ENCODE data around the gene KCNJ11.
"Not testable (repeated sequence)": the region's sequence is repeated elsewhere in the genome, so short reads cannot be mapped to it uniquely, and the experiment has no call there.

Gene KCNJ11

DNA sequence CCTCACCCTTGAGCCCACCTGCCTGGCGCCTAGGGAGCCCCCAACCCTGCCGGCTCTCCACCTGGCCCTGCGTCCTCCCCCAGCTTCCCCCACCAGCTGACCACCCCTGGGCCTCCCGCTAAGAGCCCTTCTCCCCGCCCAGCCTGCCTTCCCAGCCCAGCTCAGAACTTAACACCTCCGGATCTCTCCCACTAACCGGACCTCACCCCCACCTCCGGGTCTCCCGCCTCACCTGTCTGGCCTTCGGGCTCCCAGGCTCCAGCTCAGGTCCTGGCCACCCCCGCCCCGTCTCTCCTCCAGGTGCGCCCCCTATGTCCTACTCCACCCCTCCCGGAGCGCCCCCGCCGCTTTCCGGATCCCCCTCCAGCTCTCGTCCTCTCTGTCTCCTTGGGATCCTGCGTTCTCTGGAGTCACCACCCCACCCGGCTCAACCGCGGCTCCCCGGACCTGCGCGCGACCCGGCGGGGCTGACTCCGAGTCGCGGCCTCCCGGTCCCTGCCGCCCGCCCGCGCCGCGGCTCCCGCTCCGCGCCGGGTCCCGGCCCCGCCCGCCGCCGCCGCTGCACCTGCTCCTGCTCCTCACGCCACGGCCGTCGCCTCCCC, at the start of gene KCNJ11:
Gene KCNJ11, minus strand, starts transcription at position 51 of the 602 bp plus-strand sequence. CDS start 568 bp downstream, outside the sequence.
- DNase-seq (ENCODE audit: low read depth): no peak

- DNase-seq (ENCODE audit: low read depth): no peak
Observed at GRCh38 chr11:17437366-17437765, 48.9 kb upstream of the KCNJ11 start.

DNA sequence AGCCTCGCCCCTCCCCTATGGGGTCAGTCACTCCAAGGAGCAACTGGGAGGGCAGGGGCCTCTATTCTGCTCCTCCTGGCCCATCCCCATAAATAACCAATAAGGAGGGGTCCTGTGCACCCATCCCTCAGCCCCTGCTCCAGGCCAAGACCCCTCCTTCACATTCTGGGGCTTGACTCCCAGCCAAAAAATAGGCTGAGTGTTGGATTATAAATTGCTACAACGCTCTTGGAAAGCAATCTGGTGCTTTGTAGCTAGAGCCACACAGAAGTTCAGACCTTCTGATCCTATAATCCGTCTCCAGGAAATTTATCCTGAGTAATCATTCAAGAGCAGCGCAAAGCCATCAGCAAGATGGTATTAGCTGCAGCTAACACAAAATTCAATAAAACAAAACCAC, 45.6 kb upstream of the KCNJ11 start:
- DNase-seq (ENCODE audit: low read depth): no peak

- DNase-seq (ENCODE audit: low read depth): no peak
Observed at GRCh38 chr11:17432002-17432401, 43.5 kb upstream of the KCNJ11 start.

DNA sequence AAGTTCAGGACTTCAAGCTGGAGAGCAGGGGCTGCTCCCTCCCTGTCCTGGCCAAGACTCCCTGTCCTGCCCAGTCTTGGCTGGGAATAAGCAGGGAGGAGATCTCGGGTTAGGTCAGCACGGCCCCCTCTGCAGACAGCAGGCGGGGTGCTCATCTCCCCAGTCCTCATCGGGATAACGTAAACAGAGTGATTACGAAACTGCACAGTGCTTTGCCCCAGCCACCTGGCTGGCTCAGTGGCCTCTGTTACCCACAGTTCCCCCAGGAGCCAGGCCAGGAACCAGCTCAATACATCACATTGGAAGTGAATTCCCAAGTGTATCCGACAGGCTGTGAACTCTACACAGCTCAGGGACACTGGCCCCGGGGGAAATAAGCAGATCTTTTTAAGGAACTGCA, 42.7 kb upstream of the KCNJ11 start:
- no peak for DNase-seq (ENCODE audit: low read depth)

DNA sequence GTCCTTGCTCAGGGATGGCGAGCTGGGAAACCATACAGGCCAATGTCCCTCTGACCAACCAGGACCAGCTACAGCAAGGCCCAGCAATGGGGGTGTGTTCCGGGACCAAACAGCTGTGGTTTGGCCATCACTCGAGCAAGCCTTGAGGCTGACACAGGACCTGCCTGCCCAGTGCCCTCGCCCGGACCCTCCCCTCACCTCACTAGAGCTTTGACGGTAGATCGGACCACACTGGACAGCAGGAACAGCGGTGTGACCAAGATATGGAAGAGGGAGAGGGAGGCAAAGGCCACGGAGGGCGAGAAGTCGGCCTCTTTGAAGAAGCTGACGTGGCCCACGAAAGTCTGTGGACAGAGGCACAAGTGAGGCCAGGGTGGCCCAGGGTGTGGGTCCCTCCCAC, 42.2 kb upstream of the KCNJ11 start:
- no peak for DNase-seq (ENCODE audit: low read depth)

GRCh38 chr11:17428925-17429324, 40.5 kb upstream of the KCNJ11 start:
- no peak for DNase-seq (ENCODE audit: low read depth)

GRCh38 chr11:17428261-17428660, 39.8 kb upstream of the KCNJ11 start:
- DNase-seq (ENCODE audit: low read depth): no peak

DNA sequence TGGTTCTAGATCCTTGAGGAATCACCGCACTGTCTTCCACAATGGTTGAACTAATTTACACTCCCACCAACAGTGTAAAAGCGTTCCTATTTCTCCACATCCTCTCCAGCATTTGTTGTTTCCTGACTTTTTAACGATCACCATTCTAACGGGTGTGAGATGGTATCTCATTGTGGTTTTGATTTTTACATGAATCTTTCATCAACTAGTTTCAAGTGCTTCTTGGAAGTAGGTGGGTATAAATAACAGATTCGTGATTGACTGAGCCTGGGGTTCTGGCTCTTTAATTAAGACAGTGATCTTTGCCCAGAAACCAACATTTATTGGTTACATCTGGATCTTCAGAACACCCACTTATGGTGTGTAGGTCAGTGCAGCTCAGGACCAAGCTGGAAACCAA, 37.8 kb upstream of the KCNJ11 start:
- not testable (repeated sequence) for DNase-seq (ENCODE audit: low read depth)

- no peak for DNase-seq (ENCODE audit: low read depth)
Observed at GRCh38 chr11:17423533-17424310, 35.3 kb upstream of the KCNJ11 start.

DNA sequence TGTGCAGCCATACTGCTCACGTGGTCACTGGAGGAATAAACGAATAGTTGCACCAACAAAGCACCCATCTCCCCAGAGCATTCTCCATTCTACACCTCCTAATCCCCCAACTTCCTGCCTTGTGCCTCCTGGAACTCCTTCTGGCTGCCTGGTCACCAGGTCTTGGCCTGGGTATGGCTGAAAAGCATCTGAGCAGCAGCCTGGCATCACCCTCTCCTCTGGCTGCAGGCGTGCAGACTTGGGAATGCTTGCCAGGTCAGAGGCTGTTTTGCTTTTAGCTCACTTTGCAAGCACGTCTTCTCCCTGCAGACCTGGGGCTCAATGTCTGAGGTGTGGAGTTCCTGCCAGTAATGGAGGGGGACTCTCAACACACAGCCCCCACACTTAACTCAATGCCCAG, 33.3 kb upstream of the KCNJ11 start:
- DNase-seq (ENCODE audit: low read depth): no peak

GRCh38 chr11:17418444-17419081, 30.1 kb upstream of the KCNJ11 start:
- DNase-seq (ENCODE audit: low read depth): no peak

- DNase-seq (ENCODE audit: low read depth): no peak
Observed at GRCh38 chr11:17416492-17416891, 28.0 kb upstream of the KCNJ11 start.

- DNase-seq (ENCODE audit: low read depth): no peak
Observed at GRCh38 chr11:17415523-17416104, 27.2 kb upstream of the KCNJ11 start.

GRCh38 chr11:17414992-17415391, 26.5 kb upstream of the KCNJ11 start:
- no peak for DNase-seq (ENCODE audit: low read depth)

DNA sequence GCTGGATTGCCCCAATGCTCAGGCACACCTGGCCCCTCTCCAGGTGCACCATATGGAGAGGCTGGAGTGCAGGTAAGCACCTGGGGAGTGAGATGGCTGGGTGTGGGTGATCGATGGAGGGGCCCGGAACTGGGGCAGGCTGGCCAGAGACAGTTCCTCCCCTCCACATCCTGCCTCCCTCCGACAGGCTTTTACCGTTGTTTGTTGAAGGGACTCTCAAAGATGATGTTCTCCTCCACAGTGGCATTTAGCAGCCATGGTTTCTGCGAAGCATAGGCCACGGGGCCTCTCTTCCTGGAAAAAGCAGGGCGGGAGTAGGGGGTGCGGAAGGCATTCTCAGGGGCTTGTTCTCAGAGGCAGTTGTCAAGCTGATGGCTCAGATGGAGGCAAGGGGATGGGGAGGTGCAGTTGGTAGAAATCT, 25.9 kb upstream of the KCNJ11 start:
- DNase-seq (ENCODE audit: low read depth): no peak

DNA sequence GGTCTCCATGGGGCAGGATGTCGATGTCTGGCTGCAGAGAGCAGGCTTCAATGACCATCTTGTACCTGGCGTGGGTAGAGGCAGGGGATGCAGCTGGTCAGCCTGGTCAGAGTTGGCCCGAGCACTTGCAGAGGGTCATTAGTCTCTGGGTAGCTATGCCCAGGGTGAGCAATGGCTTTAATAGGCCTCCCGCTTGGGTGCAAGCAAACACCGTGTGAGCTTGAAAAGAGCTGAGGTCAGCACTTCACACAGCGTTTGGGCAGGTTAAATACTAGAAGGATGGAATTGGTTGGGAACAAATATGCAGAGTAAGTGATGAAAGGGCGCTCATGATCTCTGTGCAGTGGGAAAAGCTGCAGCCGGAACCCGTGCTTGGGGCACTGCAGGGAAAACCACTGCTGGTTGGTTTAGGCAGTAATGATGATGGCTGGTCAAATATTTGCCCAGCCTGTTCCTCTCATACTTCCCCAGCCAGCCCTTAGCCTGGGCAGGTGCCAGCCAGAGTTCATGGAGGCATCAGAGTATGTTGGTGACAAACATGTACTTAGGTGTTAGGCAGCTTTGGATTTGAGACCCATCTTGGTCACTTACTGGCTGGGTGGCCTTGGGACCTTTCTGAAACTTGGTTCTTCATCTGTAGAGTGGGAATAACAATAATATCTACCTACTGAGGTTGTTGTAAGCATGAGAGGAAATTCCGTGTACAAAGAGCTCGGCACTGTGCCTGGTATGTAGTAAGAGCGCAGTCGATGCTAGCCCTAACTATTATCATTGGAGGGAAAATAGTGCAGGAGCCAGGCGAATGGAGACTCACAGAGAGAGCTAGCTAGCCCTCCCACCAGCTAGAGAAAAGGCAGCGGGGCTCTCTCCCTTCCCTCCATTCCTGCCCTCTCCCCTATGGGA, 25.2 kb upstream of the KCNJ11 start:
- DNase-seq (ENCODE audit: low read depth): no peak

DNA sequence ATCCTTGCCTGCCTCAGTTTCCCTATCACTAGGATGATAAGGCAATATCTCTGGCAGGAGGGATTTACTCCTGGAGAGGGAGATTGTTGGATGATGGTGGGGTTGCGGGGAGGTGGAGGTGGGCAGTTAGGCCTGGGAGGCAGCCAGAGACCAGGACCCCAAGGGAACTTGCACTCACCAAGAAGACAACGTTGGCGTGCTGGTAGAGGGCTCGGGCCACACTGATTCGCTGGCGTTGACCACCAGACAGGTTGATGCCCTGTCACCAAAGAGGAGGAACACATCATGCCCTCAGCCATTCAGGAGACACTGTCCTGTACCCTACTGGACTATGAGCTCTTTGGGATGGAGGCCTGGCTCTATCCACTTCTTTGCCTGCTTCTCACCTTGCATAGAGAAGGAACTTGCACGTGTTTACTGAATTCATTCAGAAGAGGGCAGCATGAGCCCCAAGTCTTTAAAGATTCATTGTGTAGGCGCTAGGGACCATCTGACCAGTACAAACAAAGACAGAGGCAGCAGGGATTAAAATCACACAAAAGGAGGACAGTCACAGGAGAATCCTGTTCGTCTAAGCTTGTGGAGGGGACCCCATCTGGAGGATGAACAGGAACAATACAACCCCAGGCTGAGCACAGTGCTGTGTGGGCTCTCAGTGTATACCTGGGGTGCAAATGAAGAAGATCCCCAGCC, 24.2 kb upstream of the KCNJ11 start:
- DNase-seq (ENCODE audit: low read depth): no peak

DNA sequence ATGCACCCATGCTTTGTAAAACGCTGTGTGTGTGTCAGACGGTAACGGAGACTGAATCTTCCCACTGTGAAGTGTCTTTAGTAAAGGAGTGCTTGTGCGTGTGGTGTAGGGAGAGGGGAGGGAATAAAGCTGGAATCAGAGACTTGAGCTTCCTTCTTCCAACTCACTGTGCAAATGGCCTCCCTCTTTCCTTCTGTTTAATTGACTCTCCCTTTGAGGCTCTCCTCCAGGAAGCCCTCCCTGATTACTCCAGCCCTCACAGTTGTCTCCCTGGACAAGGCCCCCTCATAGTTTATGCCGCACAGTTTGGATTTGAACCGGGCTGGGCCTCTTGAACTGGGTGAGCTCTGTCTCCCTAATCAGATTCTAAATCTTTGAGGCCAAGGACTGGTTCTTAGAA, 23.0 kb upstream of the KCNJ11 start:
- DNase-seq (ENCODE audit: low read depth): no peak

GRCh38 chr11:17410606-17411379, 22.3 kb upstream of the KCNJ11 start:
- no peak for DNase-seq (ENCODE audit: low read depth)
